ENCODE results near the gene PRKAG2. TPM values are rescaled to one million over a fixed set of nuclear protein-coding genes. Genes with fewer than 3 reads are reported as not detected.

PRKAG2 gene
- total and polyA plus RNA-seq, 8 donors = 12.9 to 34.6 (median 18.0) TPM

DNA sequence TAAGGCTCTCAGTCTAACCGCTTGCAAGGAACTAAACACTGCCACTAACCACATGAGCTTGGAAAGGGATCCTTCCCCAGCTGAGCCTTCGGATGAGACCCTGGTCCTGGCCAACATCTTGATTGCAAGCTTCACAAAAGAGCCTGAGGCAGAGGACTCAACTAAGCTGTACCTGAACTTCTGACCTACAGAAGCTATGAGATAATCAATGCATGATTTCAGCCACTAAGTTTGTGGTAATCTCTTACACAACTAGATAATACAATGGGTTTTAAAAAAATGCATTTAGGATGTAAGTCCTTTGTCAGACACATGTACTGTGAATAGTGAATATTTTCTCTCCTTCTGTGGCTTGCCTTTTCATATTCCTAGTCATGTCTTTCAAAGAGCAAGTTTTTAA lies 231.6 kb downstream of the PRKAG2 start:
- TF ChIP-seq, protein P1, sequence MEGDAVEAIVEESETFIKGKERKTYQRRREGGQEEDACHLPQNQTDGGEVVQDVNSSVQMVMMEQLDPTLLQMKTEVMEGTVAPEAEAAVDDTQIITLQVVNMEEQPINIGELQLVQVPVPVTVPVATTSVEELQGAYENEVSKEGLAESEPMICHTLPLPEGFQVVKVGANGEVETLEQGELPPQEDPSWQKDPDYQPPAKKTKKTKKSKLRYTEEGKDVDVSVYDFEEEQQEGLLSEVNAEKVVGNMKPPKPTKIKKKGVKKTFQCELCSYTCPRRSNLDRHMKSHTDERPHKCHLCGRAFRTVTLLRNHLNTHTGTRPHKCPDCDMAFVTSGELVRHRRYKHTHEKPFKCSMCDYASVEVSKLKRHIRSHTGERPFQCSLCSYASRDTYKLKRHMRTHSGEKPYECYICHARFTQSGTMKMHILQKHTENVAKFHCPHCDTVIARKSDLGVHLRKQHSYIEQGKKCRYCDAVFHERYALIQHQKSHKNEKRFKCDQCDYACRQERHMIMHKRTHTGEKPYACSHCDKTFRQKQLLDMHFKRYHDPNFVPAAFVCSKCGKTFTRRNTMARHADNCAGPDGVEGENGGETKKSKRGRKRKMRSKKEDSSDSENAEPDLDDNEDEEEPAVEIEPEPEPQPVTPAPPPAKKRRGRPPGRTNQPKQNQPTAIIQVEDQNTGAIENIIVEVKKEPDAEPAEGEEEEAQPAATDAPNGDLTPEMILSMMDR (IDR thresholded peaks at IDR 0.05) = no peak
- no peaks in the 10 kb centered on the region for H3K36me3 ChIP-seq
- no peak overlapping the region for H3K4me3 ChIP-seq
- H3K9me3 ChIP-seq = no peaks in the 10 kb centered on the region
- H3K4me1 ChIP-seq = no peaks in the 10 kb centered on the region
- no peaks in the 10 kb centered on the region for H3K27me3 ChIP-seq
- DNase-seq (no peak), ATAC-seq (no peak)
- H3K27ac ChIP-seq = no peak overlapping the region
- intact Hi-C loops (cut with DNase I) = no loop called here

- no peaks in the 10 kb centered on the region for H3K4me1 ChIP-seq
- H3K4me3 ChIP-seq = no peak overlapping the region
- H3K27ac ChIP-seq = no peak overlapping the region
- no peaks in the 10 kb centered on the region for H3K36me3 ChIP-seq
- TF ChIP-seq, protein P1 (IDR thresholded peaks at IDR 0.05) = no peak
- H3K9me3 ChIP-seq = no peaks in the 10 kb centered on the region
- H3K27me3 ChIP-seq = no peaks in the 10 kb centered on the region
- ATAC-seq = no peak
- intact Hi-C loops (cut with DNase I) = no loop called here
- DNase-seq = no peak
Measured at GRCh38 chr7:151644554-151644953, 232.4 kb downstream of the PRKAG2 start.

GRCh38 chr7:151642746-151643145 lies 234.2 kb downstream of the PRKAG2 start:
- TF ChIP-seq, protein P1 (IDR thresholded peaks at IDR 0.05) = no peak
- intact Hi-C loops (cut with DNase I) = no loop called here
- Histone ChIP-seq H3K4me1 (no peaks in the 10 kb centered on the region), H3K36me3 (no peaks in the 10 kb centered on the region), H3K9me3 (no peaks in the 10 kb centered on the region), H3K27me3 (no peaks in the 10 kb centered on the region), H3K27ac (no peak overlapping the region), H3K4me3 (no peak overlapping the region)
- DNase-seq (no peak), ATAC-seq (no peak)

DNA sequence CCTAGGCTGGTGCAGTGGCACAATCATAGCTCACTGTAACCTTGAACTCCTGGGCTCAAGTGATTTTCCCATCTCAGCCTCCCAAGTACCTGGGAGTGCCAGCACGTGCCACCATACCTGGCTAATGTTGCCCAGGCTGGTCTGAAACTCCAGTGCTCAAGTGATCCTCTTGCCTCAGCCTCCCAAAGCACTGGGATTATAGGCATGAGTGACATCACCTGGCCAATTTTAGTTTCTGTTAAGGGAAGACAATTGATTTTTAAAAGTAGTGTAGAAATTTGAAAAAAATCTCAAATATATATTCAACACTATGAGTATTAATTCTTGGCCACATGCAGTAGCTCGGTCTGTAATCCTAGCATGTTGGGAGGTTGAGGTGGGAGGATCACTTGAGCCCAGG lies 235.3 kb downstream of the PRKAG2 start:
- TF ChIP-seq, protein P1 (IDR thresholded peaks at IDR 0.05) = no peak
- intact Hi-C loops (cut with DNase I) = no loop called here
- no peak overlapping the region for H3K4me3 ChIP-seq
- H3K4me1 ChIP-seq = no peaks in the 10 kb centered on the region
- ATAC-seq (no peak), DNase-seq (no peak)
- no peaks in the 10 kb centered on the region for H3K36me3 ChIP-seq
- no peak overlapping the region for H3K27ac ChIP-seq
- H3K27me3 ChIP-seq = no peaks in the 10 kb centered on the region
- no peaks in the 10 kb centered on the region for H3K9me3 ChIP-seq

- no peaks in the 10 kb centered on the region for H3K27me3 ChIP-seq
- peaks cover 0 to 10% of the 10 kb centered on the region in 2 donors for H3K4me1 ChIP-seq
- no peak for ATAC-seq
- H3K9me3 ChIP-seq = no peaks in the 10 kb centered on the region
- no peaks in the 10 kb centered on the region for H3K36me3 ChIP-seq
- intact Hi-C loops (cut with DNase I) = no loop called here
- H3K27ac ChIP-seq = no peak overlapping the region
- no peak for DNase-seq
- no peak overlapping the region for H3K4me3 ChIP-seq
- TF ChIP-seq, protein P1 (IDR thresholded peaks at IDR 0.05) = no peak
Measured at GRCh38 chr7:151637781-151638261, 239.1 kb downstream of the PRKAG2 start.

Measured in left lung (tissue), 10 donors.